Measurements from ENCODE around the gene HEXA. TPM values are rescaled to one million over a fixed set of nuclear protein-coding genes. Genes with fewer than 3 reads are reported as not detected.

The HEXA gene
- total and polyA plus RNA-seq, 9 of the 15 experiments (the other 6 are each of a cell fraction or from before 2014, with no cell fraction given), result 22.2 to 136 (median 68.9) TPM

GRCh38 chr15:72358650-72359171 is 17.1 kb downstream of the HEXA start:
- FAIRE-seq, result peak; percentile 77
- no peaks in the 10 kb centered on the region; a peak in 1 of 5 replicates for H3K4me1 ChIP-seq (replicated peaks in 1 of 2; ENCODE audit: control insufficient read depth in 2 of 2, insufficient read depth in 2 of 2, low read length in 2 of 2)
- H3K9ac ChIP-seq (ENCODE audit: insufficient read depth in 1 of 2, low read depth in 2 of 2, low read length in 2 of 2), result peak overlapping the region in 1 of 2 experiments; percentile 14; a peak in 1 of 4 replicates
- H3K4me2 ChIP-seq (ENCODE audit: insufficient read depth, low read length), result no peak overlapping the region
- H3K79me2 ChIP-seq (ENCODE audit: control insufficient read depth, insufficient read depth, low read length), result no peaks in the 10 kb centered on the region; the same call in 2 of the 3 replicates
- BruUV-seq (replicated peaks), result no TSS peak
- peak overlapping the region; percentile 34; the same call in 1 of the 3 replicates for H3K27ac ChIP-seq (ENCODE audit: extremely low read depth, low read depth, low read length)
- no peak overlapping the region for H3K4me3 ChIP-seq
- no peaks in the 10 kb centered on the region for H4K20me1 ChIP-seq (replicated peaks; ENCODE audit: control insufficient read depth, insufficient read depth, low read length)
- no peaks in the 10 kb centered on the region for H3K9me3 ChIP-seq (replicated peaks; ENCODE audit: control insufficient read depth, insufficient read depth, low read depth, low read length)
- ChIA-PET CTCF (ENCODE audit: low intra/inter-chr PET ratio) (no interaction called here), POLR2A (interaction anchor here (1.1 kb wide), 1 partner anchor 17 kb away, joined by 3 read pairs; the partner anchor contains the start of gene HEXA)
- peak; percentile 32; the same call in 2 of the 3 replicates for ATAC-seq
- H3K36me3 ChIP-seq (ENCODE audit: control insufficient read depth, insufficient read depth, low read length), result peaks cover 40% of the 10 kb centered on the region; the same call in 2 of the 3 replicates
- intact Hi-C loops (cut with micrococcal nuclease), result no loop called here
- in situ Hi-C loops (cut with MboI), result no loop called here
- H3K27me3 ChIP-seq (ENCODE audit: control insufficient read depth in 2 of 2, insufficient read depth in 2 of 2, low read length in 2 of 2), result no peaks in the 10 kb centered on the region
- 35% methylated on average over 7 of the region's 7 CpGs for WGBS (ENCODE audit: insufficient coverage, low coverage, missing lambda C conversion rate)
- H2AFZ ChIP-seq (ENCODE audit: low read depth, low read length), result no peak overlapping the region
- H3K9me1 ChIP-seq (ENCODE audit: control insufficient read depth, insufficient read depth, low read length), result no peaks in the 10 kb centered on the region
- peak in 2 of 4 experiments; percentile 20 to 28 for DNase-seq (ENCODE audit: extremely low read depth in 1 of 4, low spot score in 3 of 4)
- TF ChIP-seq ARID1B (IDR thresholded peaks at IDR 0.05) (peak; percentile 43), KDM1A (IDR thresholded peaks at IDR 0.05) (peak; percentile 42 to 49; a peak in 1 of 4 replicates), MEIS2 (IDR thresholded peaks at IDR 0.05; ENCODE audit: partially characterized antibody) (peak; percentile 34), EGR1 (conservative IDR thresholded peaks at IDR 0.05) (peak; percentile 83), SMARCE1 (IDR thresholded peaks at IDR 0.05) (peak; percentile 16; the same call in 1 of the 2 replicates), FOXA3 (CRISPR knock-in tag; conservative IDR thresholded peaks at IDR 0.05 in 1 of 2, IDR thresholded peaks at IDR 0.05 in 1 of 2) (0 out of 4 replicates have a peak, but pooled peaks of 1 of the 2 experiments have one; percentile 11), DPF2 (IDR thresholded peaks at IDR 0.05) (0 out of 2 replicates have a peak, but pooled peaks have one; percentile 34), EWSR1 (IDR thresholded peaks at IDR 0.05; ENCODE audit: borderline replicate concordance, low read depth, partially characterized antibody) (no peak), TCF3 (CRISPR knock-in tag; IDR thresholded peaks at IDR 0.05) (peak; percentile 18; the same call in 1 of the 2 replicates), PRDM10 (IDR thresholded peaks at IDR 0.05; ENCODE audit: partially characterized antibody) (peak; percentile 7), DDX20 (tag; IDR thresholded peaks at IDR 0.05; ENCODE audit: low read depth) (no peak), ZNF224 (CRISPR knock-in tag; IDR thresholded peaks at IDR 0.05) (no peak), ARID3A (IDR thresholded peaks at IDR 0.05; ENCODE audit: borderline replicate concordance, low read depth, low read length) (no peak), CBFA2T2 (conservative IDR thresholded peaks at IDR 0.05) (peak; percentile 55), PTBP1 (IDR thresholded peaks at IDR 0.05; ENCODE audit: low read depth, low read length) (no peak), NCOR1 (IDR thresholded peaks at IDR 0.05) (peak; percentile 13; the same call in 1 of the 2 replicates), JUND (IDR thresholded peaks at IDR 0.05; ENCODE audit: borderline replicate concordance, low read depth, low read length) (peak; percentile 47; the same call in 1 of the 2 replicates), JUND (tag; IDR thresholded peaks at IDR 0.05; ENCODE audit: borderline replicate concordance, low read depth, low read length) (no peak)
